ENCODE data around the gene ADAM33. TPM values are rescaled to one million over a fixed set of nuclear protein-coding genes. Genes with fewer than 3 reads are reported as not detected.

The ADAM33 gene
- total and polyA plus RNA-seq, 2 experiments from 2014 or later = 2.8 to 6.0 TPM

DNA sequence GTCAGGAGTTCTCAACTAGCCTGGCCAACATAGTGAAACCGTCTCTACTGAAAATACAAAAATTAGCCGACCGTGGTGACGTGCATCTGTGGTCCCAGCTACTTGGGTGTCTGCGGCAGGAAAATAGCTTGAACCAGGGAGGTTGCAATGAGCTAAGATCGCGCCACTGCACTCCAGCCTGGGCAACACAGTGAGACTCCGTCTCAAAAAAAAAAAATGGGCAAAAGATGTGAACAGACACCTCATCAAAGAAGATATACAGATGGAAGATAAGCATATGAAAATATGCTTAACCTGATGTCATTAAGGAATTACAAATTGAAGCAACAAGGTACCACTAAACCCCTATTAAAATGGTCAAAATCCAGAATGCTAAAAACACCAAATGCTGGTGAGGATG lies 41.5 kb upstream of the ADAM33 start:
- TF ChIP-seq ZNF114 (CRISPR knock-in tag; IDR thresholded peaks at IDR 0.05) = no peak
- TF ChIP-seq CREB1 (CRISPR knock-in tag; IDR thresholded peaks at IDR 0.05; ENCODE audit: low read depth) = no peak
- TF ChIP-seq EZH2 (IDR thresholded peaks at IDR 0.05; ENCODE audit: low read depth, unreplicated experiment) = no peak
- TF ChIP-seq ZNF462 (CRISPR knock-in tag; IDR thresholded peaks at IDR 0.05) = no peak
- no peak for TF ChIP-seq JUNB (IDR thresholded peaks at IDR 0.05; ENCODE audit: unreplicated experiment)
- no peak for TF ChIP-seq EZH2phosphoT487 (IDR thresholded peaks at IDR 0.05; ENCODE audit: unreplicated experiment)
- no peak for TF ChIP-seq ZNF331 (CRISPR knock-in tag; IDR thresholded peaks at IDR 0.05; ENCODE audit: low read depth)
- TF ChIP-seq, protein P1, sequence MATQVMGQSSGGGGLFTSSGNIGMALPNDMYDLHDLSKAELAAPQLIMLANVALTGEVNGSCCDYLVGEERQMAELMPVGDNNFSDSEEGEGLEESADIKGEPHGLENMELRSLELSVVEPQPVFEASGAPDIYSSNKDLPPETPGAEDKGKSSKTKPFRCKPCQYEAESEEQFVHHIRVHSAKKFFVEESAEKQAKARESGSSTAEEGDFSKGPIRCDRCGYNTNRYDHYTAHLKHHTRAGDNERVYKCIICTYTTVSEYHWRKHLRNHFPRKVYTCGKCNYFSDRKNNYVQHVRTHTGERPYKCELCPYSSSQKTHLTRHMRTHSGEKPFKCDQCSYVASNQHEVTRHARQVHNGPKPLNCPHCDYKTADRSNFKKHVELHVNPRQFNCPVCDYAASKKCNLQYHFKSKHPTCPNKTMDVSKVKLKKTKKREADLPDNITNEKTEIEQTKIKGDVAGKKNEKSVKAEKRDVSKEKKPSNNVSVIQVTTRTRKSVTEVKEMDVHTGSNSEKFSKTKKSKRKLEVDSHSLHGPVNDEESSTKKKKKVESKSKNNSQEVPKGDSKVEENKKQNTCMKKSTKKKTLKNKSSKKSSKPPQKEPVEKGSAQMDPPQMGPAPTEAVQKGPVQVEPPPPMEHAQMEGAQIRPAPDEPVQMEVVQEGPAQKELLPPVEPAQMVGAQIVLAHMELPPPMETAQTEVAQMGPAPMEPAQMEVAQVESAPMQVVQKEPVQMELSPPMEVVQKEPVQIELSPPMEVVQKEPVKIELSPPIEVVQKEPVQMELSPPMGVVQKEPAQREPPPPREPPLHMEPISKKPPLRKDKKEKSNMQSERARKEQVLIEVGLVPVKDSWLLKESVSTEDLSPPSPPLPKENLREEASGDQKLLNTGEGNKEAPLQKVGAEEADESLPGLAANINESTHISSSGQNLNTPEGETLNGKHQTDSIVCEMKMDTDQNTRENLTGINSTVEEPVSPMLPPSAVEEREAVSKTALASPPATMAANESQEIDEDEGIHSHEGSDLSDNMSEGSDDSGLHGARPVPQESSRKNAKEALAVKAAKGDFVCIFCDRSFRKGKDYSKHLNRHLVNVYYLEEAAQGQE (IDR thresholded peaks at IDR 0.05; ENCODE audit: unreplicated experiment) = no peak
- no peak for TF ChIP-seq POLR2AphosphoS5 (IDR thresholded peaks at IDR 0.05; ENCODE audit: low read depth)
- TF ChIP-seq NANOG (IDR thresholded peaks at IDR 0.05; ENCODE audit: borderline replicate concordance) = no peak
- peaks cover 14% of the 10 kb centered on the region for H3K27me3 Mint-ChIP-seq (ENCODE audit: insufficient read depth, low read depth, poor library complexity)
- Histone ChIP-seq H2AFZ (no peak overlapping the region), H3F3A (replicated peaks; ENCODE audit: low read depth) (no peaks in the 10 kb centered on the region), H3K36me3 (ENCODE audit: insufficient read depth) (no peaks in the 10 kb centered on the region), H3K9me2 (ENCODE audit: insufficient read depth) (no peaks in the 10 kb centered on the region), H3K27me3 (ENCODE audit: insufficient read depth) (peaks cover 8% of the 10 kb centered on the region; the same call in 1 of the 2 replicates), H3K79me2 (replicated peaks; ENCODE audit: insufficient read depth) (no peaks in the 10 kb centered on the region), H4K20me1 (replicated peaks; ENCODE audit: insufficient read depth) (no peaks in the 10 kb centered on the region), H3K4me1 (ENCODE audit: insufficient read depth) (no peaks in the 10 kb centered on the region), H3K27ac (ENCODE audit: low read depth) (no peak overlapping the region), H3K4me3 (no peak overlapping the region), H3K4me2 (no peak overlapping the region)
- no peak overlapping the region for H3K4me3 Mint-ChIP-seq
- H3K27ac Mint-ChIP-seq = no peak overlapping the region
- H3K9me3 Mint-ChIP-seq = no peaks in the 10 kb centered on the region; the same call in 2 of the 3 replicates
- no peak for DNase-seq (ENCODE audit: low spot score)
- no peaks in the 10 kb centered on the region for H3K36me3 Mint-ChIP-seq (ENCODE audit: low read depth)
- peaks cover 14% of the 10 kb centered on the region for H3K4me1 Mint-ChIP-seq
- no peak for ATAC-seq
